KMS-11 (cell line): ENCODE results near the gene METTL24.

Experiments used
- H2AFZ ChIP-seq: fragments of 200-600 bp; sonication (generic); 2 replicates; pipeline ENCODE4 v1.6.1; 2016; ENCODE audit warnings: antibody characterized with exemption, mixed run types, low read depth
- H3K27ac ChIP-seq: fragments of 200-600 bp; sonication (generic); 2 replicates; pipeline ENCODE4 v1.6.1; 2016; ENCODE audit warnings: mild to moderate bottlenecking, mixed run types
- H3K27me3 ChIP-seq: fragments of 200-600 bp; sonication (generic); 2 replicates; pipeline ENCODE4 v1.6.1; 2017; ENCODE audit warnings: mild to moderate bottlenecking, low read depth, mixed run types, moderate library complexity; ENCODE audit not compliant: insufficient read depth
- H3K36me3 ChIP-seq: fragments of 200-600 bp; sonication (generic); 2 replicates; pipeline ENCODE4 v1.6.1; 2017; ENCODE audit warnings: mild to moderate bottlenecking, mixed run types; ENCODE audit not compliant: insufficient read depth
- H3K4me1 ChIP-seq: fragments of 200-600 bp; sonication (generic); 2 replicates; pipeline ENCODE4 v1.6.1; 2016; ENCODE audit warnings: mild to moderate bottlenecking, low read depth, mixed run types; ENCODE audit not compliant: poor library complexity, severe bottlenecking
- H3K4me2 ChIP-seq: fragments of 200-600 bp; sonication (generic); 2 replicates; pipeline ENCODE4 v1.7.0; 2016; ENCODE audit warnings: mild to moderate bottlenecking, mixed run types
- H3K4me3 ChIP-seq: fragments of 200-600 bp; sonication (generic); IDR thresholded peaks from 2 replicates; pipeline ENCODE4 v1.6.1; 2017; ENCODE audit warnings: low read depth, low read length, mixed read lengths; ENCODE audit not compliant: insufficient read depth
- H3K79me2 ChIP-seq: fragments of 200-600 bp; sonication (generic); 2 replicates; pipeline ENCODE4 v1.6.1; 2016; ENCODE audit warnings: low read depth, mixed run types; ENCODE audit not compliant: insufficient read depth
- H3K9ac ChIP-seq: fragments of 200-600 bp; sonication (generic); 2 replicates; pipeline ENCODE4 v1.6.1; 2016; ENCODE audit warnings: mild to moderate bottlenecking, mixed run types
- H4K20me1 ChIP-seq: fragments of 200-600 bp; sonication (generic); 2 replicates; pipeline ENCODE4 v1.6.1; 2016; ENCODE audit warnings: mild to moderate bottlenecking, mixed run types; ENCODE audit not compliant: insufficient read depth
- TF ChIP-seq, protein P1 (sequence below): fragments of 200-600 bp; sonication (generic); conservative IDR thresholded peaks from 2 replicates; pipeline ENCODE4 v1.6.1; 2017; ENCODE audit warnings: low read depth, mild to moderate bottlenecking, antibody characterized with exemption, low read length, moderate library complexity, mixed read lengths

Gene METTL24

DNA sequence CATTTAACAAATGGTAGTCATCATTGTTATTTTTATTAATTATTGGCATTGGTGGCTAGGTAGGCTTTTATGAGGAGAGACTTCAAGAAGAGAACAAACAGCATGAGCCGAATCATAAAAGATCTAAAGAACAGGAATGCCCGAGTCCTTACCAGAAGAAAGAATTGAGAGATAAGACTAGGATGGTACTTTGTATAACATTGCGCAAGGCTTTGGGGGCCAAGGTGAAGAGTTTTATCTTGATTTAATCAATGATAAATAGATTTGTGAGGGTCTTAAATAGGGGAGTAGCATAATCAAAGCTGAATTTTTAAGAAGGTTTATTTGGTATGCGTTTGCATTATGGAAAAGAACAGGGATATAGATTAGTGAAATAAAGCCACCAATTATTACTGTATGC is 162.5 kb downstream of the METTL24 start:
- Histone ChIP-seq H4K20me1 (no peaks in the 10 kb centered on the region), H3K9ac (no peak overlapping the region), H3K27me3 (no peaks in the 10 kb centered on the region), H2AFZ (no peak overlapping the region), H3K4me1 (no peaks in the 10 kb centered on the region), H3K4me2 (no peak overlapping the region), H3K79me2 (no peaks in the 10 kb centered on the region), H3K4me3 (no peak overlapping the region), H3K27ac (no peak overlapping the region), H3K36me3 (no peaks in the 10 kb centered on the region)
- TF ChIP-seq, protein P1, sequence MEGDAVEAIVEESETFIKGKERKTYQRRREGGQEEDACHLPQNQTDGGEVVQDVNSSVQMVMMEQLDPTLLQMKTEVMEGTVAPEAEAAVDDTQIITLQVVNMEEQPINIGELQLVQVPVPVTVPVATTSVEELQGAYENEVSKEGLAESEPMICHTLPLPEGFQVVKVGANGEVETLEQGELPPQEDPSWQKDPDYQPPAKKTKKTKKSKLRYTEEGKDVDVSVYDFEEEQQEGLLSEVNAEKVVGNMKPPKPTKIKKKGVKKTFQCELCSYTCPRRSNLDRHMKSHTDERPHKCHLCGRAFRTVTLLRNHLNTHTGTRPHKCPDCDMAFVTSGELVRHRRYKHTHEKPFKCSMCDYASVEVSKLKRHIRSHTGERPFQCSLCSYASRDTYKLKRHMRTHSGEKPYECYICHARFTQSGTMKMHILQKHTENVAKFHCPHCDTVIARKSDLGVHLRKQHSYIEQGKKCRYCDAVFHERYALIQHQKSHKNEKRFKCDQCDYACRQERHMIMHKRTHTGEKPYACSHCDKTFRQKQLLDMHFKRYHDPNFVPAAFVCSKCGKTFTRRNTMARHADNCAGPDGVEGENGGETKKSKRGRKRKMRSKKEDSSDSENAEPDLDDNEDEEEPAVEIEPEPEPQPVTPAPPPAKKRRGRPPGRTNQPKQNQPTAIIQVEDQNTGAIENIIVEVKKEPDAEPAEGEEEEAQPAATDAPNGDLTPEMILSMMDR = no peak
